Gastrocnemius medialis (tissue), 4 donors: Measurements from ENCODE around the gene AFG1L. TPM values are rescaled to one million over a fixed set of nuclear protein-coding genes. Genes with fewer than 3 reads are reported as not detected.

ENCODE experiments used
- ATAC-seq, 2 donors: fragments of 150-250 bp; one replicate each; pipeline ENCODE4 v1.9.1; 2016
- DNase-seq, 2 donors: peaks; one replicate each; pipeline ENCODE4 v3.0.0-alpha.2; 2019
- H3K27ac ChIP-seq, 4 donors: fragments of 200-600 bp; sonication (generic); 1 replicate in 1 of 4; 2 replicates in 3 of 4; pipeline ENCODE4 v1.5.1; 2016 to 2018; ENCODE audit warnings: mild to moderate bottlenecking in 2 of 4, moderate library complexity in 1 of 4
- H3K27me3 ChIP-seq, 3 donors: fragments of 200-600 bp; sonication (generic) in 2 of 3; 1 replicate in 1 of 3; 2 replicates in 2 of 3; pipeline versions ENCODE4 v1.5.1 to v1.6.0; 2016 to 2019; ENCODE audit warnings: mild to moderate bottlenecking in 1 of 3, moderate library complexity in 1 of 3
- H3K36me3 ChIP-seq, 2 donors: fragments of 200-600 bp; sonication (generic) in 1 of 2; one replicate each; pipeline ENCODE4 v1.5.1; 2017 to 2018
- H3K4me1 ChIP-seq, 2 donors: fragments of 200-600 bp; sonication (generic) in 1 of 2; one replicate each; pipeline ENCODE4 v1.5.1; 2016 to 2017; ENCODE audit warnings: mild to moderate bottlenecking in 2 of 2
- H3K4me3 ChIP-seq, 4 donors: fragments of 200-600 bp; sonication (generic) in 3 of 4; 1 replicate in 1 of 4; 2 replicates in 3 of 4; pipeline ENCODE4 v1.5.1; 2016 to 2019; ENCODE audit warnings: mild to moderate bottlenecking in 2 of 4
- H3K9me3 ChIP-seq, 3 donors: fragments of 200-600 bp; sonication (generic) in 2 of 3; 1 replicate in 1 of 3; 2 replicates in 2 of 3; pipeline ENCODE4 v1.5.1; 2016 to 2019
- CTCF ChIP-seq, 5 experiments: fragments of 450-650 bp in 3 of 5; fragments of 200-600 bp in 2 of 5; sonication (generic) in 2 of 5; IDR thresholded peaks in 4 of 5; conservative IDR thresholded peaks in 1 of 5; 1 replicate in 4 of 5; 2 replicates in 1 of 5; pipeline ENCODE4 v1.5.1; 2016 to 2019; ENCODE audit warnings: antibody characterized with exemption in 5 of 5, mild to moderate bottlenecking in 3 of 5, moderate library complexity in 3 of 5
- POLR2A ChIP-seq, 2 donors: fragments of 450-650 bp; IDR thresholded peaks; one replicate each; pipeline ENCODE4 v1.6.1; 2017; ENCODE audit warnings: antibody characterized with exemption in 2 of 2, mild to moderate bottlenecking in 2 of 2, moderate library complexity in 2 of 2
- in situ Hi-C, 4 donors: fragments of 200-750 bp; cut with MboI; loops; one replicate each; pipeline versions ENCODE4 v1.15.0 to v1.8.0; 2017; ENCODE audit warnings: low sequenced_read_pairs in 4 of 4
- intact Hi-C: fragments of 100-400 bp; cut with DNase I; formaldehyde crosslinking; loops from one replicate; pipeline ENCODE4 v1.15.1; 2023; ENCODE audit warnings: low total_unique reads
- total RNA-seq, 4 donors: library from RNA; depleted of rRNA; stranded (reverse); fragments of >200 nt; gene quantifications; one replicate each; pipeline versions ENCODE4 v1.1.0 to v1.2.3, GENCODE V29; 2016

The AFG1L gene
- total RNA-seq, 4 donors from 2014 or later = 2.1 to 7.0 (median 2.6) TPM

GRCh38 chr6:108546079-108547049 is 251.5 kb downstream of the AFG1L start:
- TF ChIP-seq CTCF (IDR thresholded peaks at IDR 0.05 in 4 of 5, conservative IDR thresholded peaks at IDR 0.05 in 1 of 5) = no peak
- TF ChIP-seq POLR2A (IDR thresholded peaks at IDR 0.05) = no peak
- no peak for DNase-seq
- Histone ChIP-seq H3K9me3 (no peaks in the 10 kb centered on the region), H3K4me3 (no peak overlapping the region), H3K36me3 (no peaks in the 10 kb centered on the region), H3K27me3 (no peaks in the 10 kb centered on the region), H3K4me1 (peaks cover 26 to 29% of the 10 kb centered on the region in 2 donors), H3K27ac (peak overlapping the region in 2 of 4 donors; percentile 24 to 47)
- intact Hi-C loops = no loop called here
- no peak for ATAC-seq
- in situ Hi-C loops = loop anchor here (5.0 to 10.0 kb wide), 4 partner anchors 231 to 528 kb away; no protein-coding TSS in a partner anchor

- no peak for DNase-seq
- intact Hi-C loops = no loop called here
- in situ Hi-C loops = loop anchor here (5.0 to 10.0 kb wide), 4 partner anchors 228 to 526 kb away; no protein-coding TSS in a partner anchor
- H3K27ac ChIP-seq = no peak overlapping the region
- ATAC-seq = no peak
- no peaks in the 10 kb centered on the region for H3K36me3 ChIP-seq
- H3K4me1 ChIP-seq = peaks cover 7 to 10% of the 10 kb centered on the region in 2 donors
- TF ChIP-seq POLR2A (IDR thresholded peaks at IDR 0.05) (no peak), CTCF (IDR thresholded peaks at IDR 0.05 in 4 of 5, conservative IDR thresholded peaks at IDR 0.05 in 1 of 5) (no peak)
- no peaks in the 10 kb centered on the region for H3K27me3 ChIP-seq
- H3K9me3 ChIP-seq = no peaks in the 10 kb centered on the region
- H3K4me3 ChIP-seq = no peak overlapping the region
These were observed 254.4 kb downstream of the AFG1L start for GRCh38 chr6:108549241-108549640.

- no peak for ATAC-seq
- Histone ChIP-seq H3K4me1 (peaks cover 8 to 9% of the 10 kb centered on the region in 2 donors), H3K9me3 (no peaks in the 10 kb centered on the region), H3K36me3 (no peaks in the 10 kb centered on the region), H3K27ac (no peak overlapping the region), H3K4me3 (no peak overlapping the region), H3K27me3 (no peaks in the 10 kb centered on the region)
- in situ Hi-C loops = loop anchor here (5.0 to 25.0 kb wide), 5 partner anchors 113 to 525 kb away; no protein-coding TSS in a partner anchor
- DNase-seq = no peak
- intact Hi-C loops = loop anchor here (10.0 kb wide), 1 partner anchor 905 kb away; the partner anchor contains the start of gene MICAL1
- TF ChIP-seq POLR2A (IDR thresholded peaks at IDR 0.05) (no peak), CTCF (IDR thresholded peaks at IDR 0.05 in 4 of 5, conservative IDR thresholded peaks at IDR 0.05 in 1 of 5) (no peak)
These were observed 254.9 kb downstream of the AFG1L start for GRCh38 chr6:108549741-108550140.

GRCh38 chr6:108550256-108550655 is 255.4 kb downstream of the AFG1L start:
- ATAC-seq = no peak
- Histone ChIP-seq H3K9me3 (no peaks in the 10 kb centered on the region), H3K4me1 (peaks cover 13% of the 10 kb centered on the region in 2 donors), H3K36me3 (no peaks in the 10 kb centered on the region), H3K27ac (no peak overlapping the region), H3K4me3 (no peak overlapping the region), H3K27me3 (no peaks in the 10 kb centered on the region)
- in situ Hi-C loops = loop anchor here in 1 of 4 donors (25.0 kb wide), 1 partner anchor 112 kb away; no protein-coding TSS in a partner anchor
- DNase-seq = no peak
- TF ChIP-seq POLR2A (IDR thresholded peaks at IDR 0.05) (no peak), CTCF (IDR thresholded peaks at IDR 0.05 in 4 of 5, conservative IDR thresholded peaks at IDR 0.05 in 1 of 5) (no peak)
- intact Hi-C loops = loop anchor here (10.0 kb wide), 1 partner anchor 905 kb away; the partner anchor contains the start of gene MICAL1
